Caco-2 (cell line): ENCODE data around the gene ID1. TPM values are rescaled to one million over a fixed set of nuclear protein-coding genes. Genes with fewer than 3 reads are reported as not detected.
"Not testable (repeated sequence)": the region's sequence is repeated elsewhere in the genome, so short reads cannot be mapped to it uniquely, and the experiment has no call there.

Source experiments
- BruUV-seq: library from RNA; stranded (reverse); fragments of 400-500 nt; replicated peaks from 2 replicates; lab custom pipeline; 2021; lab: Mats Ljungman, UMichigan
- CTCF ChIA-PET: fragments of 300-600 bp; sonication (Branson Sonifier 250); formaldehyde crosslinking; loops from one replicate; lab custom pipeline; 2022; ENCODE audit warnings: antibody characterized with exemption; lab: Charles Lee
- POLR2A ChIA-PET: fragments of 300-600 bp; sonication (Branson Sonifier 250); formaldehyde crosslinking; loops from one replicate; lab custom pipeline; 2022; ENCODE audit warnings: antibody characterized with exemption; lab: Charles Lee
- DNase-seq, 2 experiments: peaks; one replicate each; pipeline versions ENCODE4 v3.0.0 to v3.0.0-alpha.2; 2020 to 2022
- H3K27me3 ChIP-seq: replicated peaks from 2 replicates; pipeline ENCODE4 v1.6.0; 2011; ENCODE audit warnings: low read length; ENCODE audit not compliant: control insufficient read depth, insufficient read depth
- H3K36me3 ChIP-seq: 2 replicates; pipeline ENCODE4 v1.5.1; 2011; ENCODE audit warnings: low read length; ENCODE audit not compliant: control insufficient read depth, insufficient read depth
- H3K4me1 ChIP-seq: fragments of 250-450 bp; sonication (Bioruptor Pico); 2 replicates; pipeline ENCODE4 v1.5.1; 2020; ENCODE audit warnings: mild to moderate bottlenecking
- H3K4me3 ChIP-seq: 2 replicates; pipeline ENCODE4 v1.5.1; 2011; ENCODE audit warnings: low read depth, mild to moderate bottlenecking, control low read depth, low read length
- H3K9me3 ChIP-seq: fragments of 250-450 bp; sonication (Bioruptor Pico); 2 replicates; pipeline ENCODE4 v1.5.1; 2020; ENCODE audit warnings: mild to moderate bottlenecking, moderate library complexity
- H3K27ac Mint-ChIP-seq: one replicate; pipeline ENCODE4 v1.8.0; 2022; ENCODE audit warnings: mixed read lengths; ENCODE audit not compliant: unreplicated experiment
- H3K27me3 Mint-ChIP-seq: one replicate; pipeline ENCODE4 v1.8.0; 2022; ENCODE audit warnings: mixed read lengths; ENCODE audit not compliant: insufficient read depth, unreplicated experiment
- H3K36me3 Mint-ChIP-seq: one replicate; pipeline ENCODE4 v1.8.0; 2022; ENCODE audit warnings: mild to moderate bottlenecking, mixed read lengths; ENCODE audit not compliant: insufficient read depth, unreplicated experiment
- H3K4me1 Mint-ChIP-seq: one replicate; pipeline ENCODE4 v1.8.0; 2022; ENCODE audit warnings: low read depth, mixed read lengths; ENCODE audit not compliant: unreplicated experiment
- H3K4me3 Mint-ChIP-seq: one replicate; pipeline ENCODE4 v1.8.0; 2022; ENCODE audit warnings: mild to moderate bottlenecking, moderate library complexity, mixed read lengths; ENCODE audit not compliant: unreplicated experiment
- H3K9me3 Mint-ChIP-seq: one replicate; pipeline ENCODE4 v1.8.0; 2022; ENCODE audit warnings: mixed read lengths; ENCODE audit not compliant: unreplicated experiment
- intact Hi-C: fragments of 100-400 bp; cut with micrococcal nuclease; formaldehyde crosslinking; loops from one replicate; pipeline ENCODE4 v1.10.0; 2022; ENCODE audit not compliant: unreplicated experiment
- total RNA-seq: library from RNA; stranded (reverse); gene quantifications from 2 replicates; pipeline ENCODE4 v1.2.3, GENCODE V29; 2022
- TF ChIP-seq, protein P1 (sequence below), 2 experiments: fragments of 200-600 bp in 1 of 2; IDR thresholded peaks; 1 replicate in 1 of 2; 2 replicates in 1 of 2; pipeline versions ENCODE4 v1.5.1 to v1.8.0; 2011 to 2022; ENCODE audit warnings: antibody characterized with exemption in 1 of 2, control low read depth in 1 of 2, inconsistent platforms in 1 of 2, low read depth in 1 of 2, low read length in 1 of 2, mild to moderate bottlenecking in 1 of 2, moderate library complexity in 1 of 2; ENCODE audit not compliant: insufficient read depth in 1 of 2, severe bottlenecking in 1 of 2, unreplicated experiment in 1 of 2

The ID1 gene
- total RNA-seq, 1 experiment from 2014 or later, result 163 TPM

DNA sequence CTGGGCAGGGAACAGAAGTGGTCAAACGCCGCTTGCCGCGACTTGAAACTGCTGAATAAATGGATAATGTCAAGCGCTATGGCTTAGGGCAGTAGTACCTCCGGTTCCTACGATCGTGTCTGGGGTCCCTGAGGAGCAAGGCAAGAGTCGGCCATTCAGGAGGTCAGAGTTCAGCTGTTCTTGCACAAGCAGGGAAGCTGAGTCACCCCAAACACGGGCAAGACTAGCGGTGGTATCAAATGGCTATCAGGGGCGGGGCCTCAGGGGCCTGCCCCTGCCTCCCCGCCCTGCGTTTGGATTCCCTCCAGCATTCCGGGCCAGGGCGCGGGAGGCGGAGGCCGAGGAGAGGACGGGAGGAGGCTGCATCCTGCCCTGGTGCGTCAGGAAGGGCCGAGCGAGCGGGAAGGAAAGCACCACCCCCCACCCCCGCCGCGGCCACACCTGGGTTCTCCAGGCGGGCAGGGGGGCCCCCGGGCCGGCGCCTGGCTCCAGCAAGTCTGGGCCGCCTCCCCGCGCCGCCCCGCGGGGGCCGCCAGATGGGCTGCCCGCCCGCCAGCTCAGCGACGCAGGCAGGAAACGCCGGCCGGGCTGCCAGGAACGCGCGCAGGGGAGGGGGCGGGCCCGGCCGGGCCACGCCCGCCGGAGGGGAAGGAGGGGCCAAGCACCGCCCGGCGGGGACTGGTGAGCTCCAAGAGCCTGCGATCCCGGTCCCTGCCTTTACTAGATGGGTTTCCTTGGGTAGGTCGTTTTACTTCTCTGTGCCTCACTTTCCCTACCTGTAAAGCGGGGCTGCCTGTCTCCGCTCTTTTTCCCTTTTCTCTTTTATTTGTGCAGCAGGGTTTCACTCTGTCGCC is 32.2 kb upstream of the ID1 start:
- peak overlapping the region; percentile 98 for H3K27ac Mint-ChIP-seq
- DNase-seq, result peak; percentile 100
- ChIA-PET POLR2A (interaction anchor here (0.5 to 3.8 kb wide), 34 partner anchors 10 to 1171 kb away, joined by 3 to 306 read pairs (median 7); partner anchors contain the start of genes BCL2L1, ID1 and TPX2), CTCF (interaction anchor here (0.6 to 28.6 kb wide), 17 partner anchors 12 to 459 kb away, joined by 3 to 1708 read pairs (median 7); partner anchors contain the start of gene ID1)
- Histone ChIP-seq H3K27me3 (no peaks in the 10 kb centered on the region), H3K4me1 (peaks cover 24% of the 10 kb centered on the region), H3K4me3 (peak overlapping the region; percentile 56), H3K36me3 (no peaks in the 10 kb centered on the region), H3K9me3 (no peaks in the 10 kb centered on the region)
- H3K4me3 Mint-ChIP-seq, result peak overlapping the region; percentile 87
- no TSS peak for BruUV-seq
- H3K27me3 Mint-ChIP-seq, result no peaks in the 10 kb centered on the region
- intact Hi-C loops, result loop anchor here (1.0 to 2.0 kb wide), 3 partner anchors 16 to 147 kb away; no protein-coding TSS in a partner anchor
- TF ChIP-seq, protein P1, sequence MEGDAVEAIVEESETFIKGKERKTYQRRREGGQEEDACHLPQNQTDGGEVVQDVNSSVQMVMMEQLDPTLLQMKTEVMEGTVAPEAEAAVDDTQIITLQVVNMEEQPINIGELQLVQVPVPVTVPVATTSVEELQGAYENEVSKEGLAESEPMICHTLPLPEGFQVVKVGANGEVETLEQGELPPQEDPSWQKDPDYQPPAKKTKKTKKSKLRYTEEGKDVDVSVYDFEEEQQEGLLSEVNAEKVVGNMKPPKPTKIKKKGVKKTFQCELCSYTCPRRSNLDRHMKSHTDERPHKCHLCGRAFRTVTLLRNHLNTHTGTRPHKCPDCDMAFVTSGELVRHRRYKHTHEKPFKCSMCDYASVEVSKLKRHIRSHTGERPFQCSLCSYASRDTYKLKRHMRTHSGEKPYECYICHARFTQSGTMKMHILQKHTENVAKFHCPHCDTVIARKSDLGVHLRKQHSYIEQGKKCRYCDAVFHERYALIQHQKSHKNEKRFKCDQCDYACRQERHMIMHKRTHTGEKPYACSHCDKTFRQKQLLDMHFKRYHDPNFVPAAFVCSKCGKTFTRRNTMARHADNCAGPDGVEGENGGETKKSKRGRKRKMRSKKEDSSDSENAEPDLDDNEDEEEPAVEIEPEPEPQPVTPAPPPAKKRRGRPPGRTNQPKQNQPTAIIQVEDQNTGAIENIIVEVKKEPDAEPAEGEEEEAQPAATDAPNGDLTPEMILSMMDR (IDR thresholded peaks at IDR 0.05; ENCODE audit: insufficient read depth in 1 of 2, low read depth in 1 of 2, low read length in 1 of 2, severe bottlenecking in 1 of 2, unreplicated experiment in 1 of 2), result peak in 1 of 2 experiments; percentile 16
- peaks cover 77% of the 10 kb centered on the region for H3K36me3 Mint-ChIP-seq
- peaks cover 37% of the 10 kb centered on the region for H3K4me1 Mint-ChIP-seq
- no peaks in the 10 kb centered on the region for H3K9me3 Mint-ChIP-seq

DNA sequence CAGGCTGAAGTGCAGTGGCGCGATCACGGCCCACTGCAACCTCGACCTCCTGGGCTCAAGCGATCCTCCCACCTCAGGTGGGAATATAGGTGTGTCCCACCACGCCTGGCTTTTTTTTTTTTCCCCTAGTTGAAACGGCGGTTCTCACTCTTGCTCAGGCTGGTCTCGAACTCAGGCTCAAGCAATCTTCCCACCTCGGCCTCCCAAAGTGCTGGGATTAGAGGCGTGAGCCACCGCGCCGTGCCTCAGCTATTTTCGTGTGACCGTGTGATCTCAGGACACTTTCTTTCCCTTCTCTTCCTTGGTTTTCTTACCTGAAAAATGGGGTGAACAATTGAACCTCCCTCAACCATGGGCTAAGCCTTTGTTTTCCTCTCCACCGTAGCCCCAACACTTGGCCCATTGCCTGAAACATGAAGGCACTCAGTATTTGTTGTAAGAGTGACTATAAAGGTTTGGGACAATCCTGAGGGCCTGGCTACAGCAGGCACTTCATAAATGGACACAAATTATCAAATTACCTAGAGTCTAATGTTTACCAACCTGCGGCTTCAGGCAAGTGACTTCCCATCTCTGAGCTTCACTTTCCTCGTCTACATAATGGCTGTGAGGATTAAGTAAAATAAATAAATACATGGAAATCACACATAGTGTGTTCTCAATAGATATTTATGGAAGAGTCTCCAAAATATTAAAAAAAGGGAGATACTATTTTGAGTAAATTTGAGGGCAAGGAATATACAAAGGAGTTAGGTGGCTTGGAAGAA is 31.4 kb upstream of the ID1 start:
- Histone ChIP-seq H3K9me3 (no peaks in the 10 kb centered on the region), H3K36me3 (no peaks in the 10 kb centered on the region), H3K4me3 (peak overlapping the region; percentile 56), H3K4me1 (peaks cover 24% of the 10 kb centered on the region), H3K27me3 (no peaks in the 10 kb centered on the region)
- Mint-ChIP-seq H3K9me3 (no peaks in the 10 kb centered on the region), H3K27me3 (no peaks in the 10 kb centered on the region), H3K4me3 (peak overlapping the region; percentile 87), H3K27ac (peak overlapping the region; percentile 98), H3K4me1 (peaks cover 36% of the 10 kb centered on the region), H3K36me3 (peaks cover 74% of the 10 kb centered on the region)
- POLR2A ChIA-PET, result interaction anchor here (0.6 to 3.8 kb wide), 26 partner anchors 10 to 165 kb away, joined by 3 to 306 read pairs (median 7); partner anchors contain the start of genes BCL2L1, ID1 and TPX2
- intact Hi-C loops, result loop anchor here (1.0 to 2.0 kb wide), 2 partner anchors 15 to 147 kb away; no protein-coding TSS in a partner anchor
- CTCF ChIA-PET, result interaction anchor here (0.6 to 28.6 kb wide), 12 partner anchors 11 to 150 kb away, joined by 3 to 1708 read pairs (median 12); partner anchors contain the start of gene ID1
- TF ChIP-seq, protein P1 (IDR thresholded peaks at IDR 0.05; ENCODE audit: insufficient read depth in 1 of 2, low read depth in 1 of 2, low read length in 1 of 2, severe bottlenecking in 1 of 2, unreplicated experiment in 1 of 2), result no peak
- no peak for DNase-seq
- TSS peak; percentile 86 for BruUV-seq

DNA sequence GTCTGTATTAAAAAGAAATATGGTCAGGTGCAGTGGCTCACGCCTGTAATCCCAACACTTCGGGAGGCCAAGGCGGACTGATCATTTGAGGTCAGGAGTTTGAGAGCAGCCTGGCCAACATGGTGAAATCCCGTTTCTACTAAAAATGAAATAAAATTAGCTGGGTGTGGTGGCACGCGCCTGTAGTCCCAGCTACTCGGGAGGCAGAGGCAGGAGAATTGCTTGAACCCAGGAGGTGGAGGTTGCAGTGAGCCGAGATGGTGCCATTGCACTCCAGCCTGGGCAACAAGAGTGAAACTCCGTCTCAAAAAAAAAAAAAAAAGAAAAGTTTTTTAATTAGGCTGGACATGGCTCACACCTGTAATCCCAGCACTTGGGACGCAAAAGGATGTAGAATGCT is 30.1 kb upstream of the ID1 start:
- Mint-ChIP-seq H3K4me1 (peaks cover 32% of the 10 kb centered on the region), H3K36me3 (peaks cover 64% of the 10 kb centered on the region)
- H3K27me3 ChIP-seq, DNase-seq, H3K4me3 Mint-ChIP-seq, H3K27ac Mint-ChIP-seq, H3K9me3 ChIP-seq, H3K9me3 Mint-ChIP-seq, BruUV-seq, intact Hi-C loops, H3K27me3 Mint-ChIP-seq, H3K4me3 ChIP-seq, H3K36me3 ChIP-seq: not testable (repeated sequence)
- H3K4me1 ChIP-seq, result peaks cover 19% of the 10 kb centered on the region
- ChIA-PET POLR2A (interaction anchor here (0.6 to 3.8 kb wide), 3 partner anchors 12 to 37 kb away, joined by 4 to 230 read pairs (median 20); no protein-coding TSS in a partner anchor), CTCF (interaction anchor here (3.1 to 28.6 kb wide), 3 partner anchors 14 to 58 kb away, joined by 18 to 1708 read pairs (median 123); partner anchors contain the start of gene ID1)
